HCEC 1CT (cell line): Measurements from ENCODE around the gene C19orf47.

Experiments used
- DNase-seq: peaks from one replicate; pipeline ENCODE4 v3.0.0-alpha.2; 2017

Gene C19orf47

GRCh38 chr19:40280608-40281221 is 67.5 kb downstream of the C19orf47 start:
- DNase-seq, result no peak

DNA sequence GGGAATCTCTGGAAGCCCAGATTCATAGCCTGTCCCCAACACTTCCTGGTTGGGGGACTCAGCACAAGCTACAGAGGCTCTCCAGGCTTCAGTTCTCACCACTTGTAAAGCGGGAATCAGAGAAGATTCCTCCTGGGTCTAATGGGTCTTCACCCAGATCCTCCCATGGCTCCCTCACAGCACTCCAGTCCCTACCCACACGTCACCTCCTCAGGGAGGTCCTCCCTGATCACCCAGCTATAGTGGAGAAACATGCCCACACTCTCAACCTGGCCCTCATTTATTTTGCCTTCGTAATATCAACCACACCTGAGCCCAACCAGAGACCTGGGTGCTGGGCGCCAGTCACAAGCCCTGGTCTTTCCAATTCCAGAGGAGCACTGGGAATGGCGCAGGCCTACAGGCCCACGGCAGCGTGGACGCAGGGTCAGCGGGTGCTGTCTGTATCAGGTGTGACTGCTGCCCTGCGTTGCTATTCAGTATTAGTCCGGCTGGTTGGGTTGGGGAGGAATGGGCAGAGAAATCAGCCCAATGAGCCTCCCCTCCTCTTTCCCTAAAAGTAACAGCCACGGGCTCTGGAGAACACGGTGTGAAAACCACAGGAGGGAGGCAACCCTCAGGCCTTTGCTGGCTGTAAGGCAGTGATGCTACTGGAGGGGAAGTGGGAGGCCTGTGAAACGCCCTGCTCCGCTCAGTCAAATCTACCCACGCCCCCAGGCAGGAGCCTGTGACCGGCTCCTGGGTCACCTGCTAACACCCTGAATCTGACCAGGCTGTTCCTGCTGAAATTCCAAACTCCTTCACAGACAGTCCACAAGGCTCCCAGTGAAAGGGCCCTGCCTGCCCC is 68.2 kb downstream of the C19orf47 start:
- no peak for DNase-seq

DNA sequence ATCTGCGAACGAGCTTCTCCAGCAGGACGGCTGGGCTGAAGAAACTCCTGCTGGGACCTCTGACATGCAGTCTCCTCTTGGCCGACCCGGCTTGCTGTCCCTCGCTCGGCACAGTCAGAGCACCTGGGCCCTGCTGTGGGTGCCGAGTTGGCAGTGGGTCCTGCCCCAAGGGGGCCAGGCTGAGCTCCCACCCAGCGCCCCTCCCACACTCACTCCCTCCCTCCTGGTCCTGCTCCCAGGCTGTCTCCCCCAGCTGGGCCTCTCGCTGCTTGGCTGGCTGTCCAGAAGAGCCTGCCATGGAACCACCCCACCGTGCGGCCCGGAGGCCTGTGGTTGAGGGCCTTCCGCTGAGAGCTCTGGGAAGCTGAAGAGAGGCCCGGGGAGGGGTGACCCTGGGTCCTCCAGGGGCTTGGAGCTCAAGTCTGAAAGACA is 69.1 kb downstream of the C19orf47 start:
- DNase-seq, result no peak

DNA sequence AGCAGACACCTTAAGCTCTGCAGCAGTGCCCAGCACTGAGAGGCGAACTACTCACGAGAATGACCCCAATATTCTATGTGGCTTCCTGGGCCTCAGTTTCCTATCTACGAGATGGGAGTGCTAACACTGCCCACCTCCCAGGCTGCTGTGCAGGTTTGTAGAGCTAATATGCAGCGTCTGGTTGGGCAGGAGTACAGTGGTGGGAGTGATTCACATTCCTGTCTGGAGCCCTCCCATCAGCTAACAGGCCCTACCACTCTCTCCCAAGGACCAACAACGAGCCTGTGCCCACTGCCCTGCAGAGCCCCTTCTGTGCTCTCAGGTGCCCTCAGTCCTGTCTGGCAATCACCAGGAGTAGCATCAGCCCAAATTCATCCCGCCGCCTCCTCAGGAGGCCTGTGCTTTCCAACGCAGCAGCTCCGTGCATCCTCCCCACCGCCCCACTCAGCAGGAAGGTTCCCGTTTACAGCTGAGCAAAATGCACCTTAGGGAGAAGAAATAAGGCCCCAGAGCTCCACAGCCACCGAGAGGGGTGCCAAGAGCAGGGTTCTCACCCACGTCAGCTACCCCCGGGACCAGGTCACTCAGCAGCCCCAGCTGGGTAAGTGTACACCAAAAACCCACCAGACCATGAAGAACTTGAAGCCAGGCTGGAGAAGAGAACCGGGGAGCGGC is 69.7 kb downstream of the C19orf47 start:
- no peak for DNase-seq

GRCh38 chr19:40277356-40278059 is 70.7 kb downstream of the C19orf47 start:
- no peak for DNase-seq

DNA sequence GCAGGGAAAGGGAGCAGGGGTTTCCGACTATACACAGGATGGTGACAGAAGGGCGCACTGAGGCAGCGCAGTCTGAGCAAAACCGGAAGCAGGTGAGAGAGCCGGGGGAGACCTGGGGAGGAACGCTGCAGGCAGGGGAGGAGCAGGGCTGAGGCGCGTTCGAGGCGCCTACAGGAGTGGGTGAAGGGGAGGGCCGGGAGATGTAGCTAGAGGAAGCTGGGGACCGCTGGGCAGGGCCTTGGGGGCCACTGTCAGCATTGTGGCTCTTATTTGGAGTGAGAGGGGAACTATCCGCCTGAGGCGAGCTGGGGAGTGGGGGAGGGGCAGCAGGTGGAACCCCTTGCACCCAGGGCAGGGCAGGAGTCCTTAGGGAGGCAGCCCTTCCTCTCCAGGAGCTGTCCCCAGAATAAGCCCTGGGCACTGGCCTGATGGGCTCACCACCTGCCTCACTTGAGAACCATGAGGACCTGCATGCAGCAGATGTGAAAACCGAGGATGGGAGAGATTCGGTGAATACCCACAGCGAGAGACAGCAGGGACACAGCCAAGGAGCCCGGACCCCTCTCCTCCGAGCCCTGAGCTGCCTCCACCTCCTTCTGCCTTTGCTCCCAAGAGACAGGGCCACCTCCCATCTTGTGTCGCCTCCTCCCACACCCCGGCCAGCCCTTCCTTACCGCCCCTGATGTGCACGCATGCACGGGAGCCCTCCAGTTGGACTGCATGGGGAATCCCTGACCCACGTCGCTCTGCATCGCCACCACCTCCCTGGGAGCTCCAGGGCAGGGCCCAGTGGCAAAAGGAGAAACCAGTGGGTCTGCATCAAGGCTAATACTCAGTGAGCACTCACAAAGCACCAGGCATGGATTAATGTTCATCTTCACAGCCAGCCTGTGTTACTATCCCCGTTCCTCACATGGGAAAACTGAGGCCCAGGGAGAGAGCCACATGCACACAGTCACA is 73.3 kb downstream of the C19orf47 start:
- no peak for DNase-seq

- DNase-seq, result no peak
Observed at GRCh38 chr19:40273469-40274360, 74.5 kb downstream of the C19orf47 start.

GRCh38 chr19:40272261-40272660 is 75.9 kb downstream of the C19orf47 start:
- no peak for DNase-seq

GRCh38 chr19:40271706-40272105 is 76.5 kb downstream of the C19orf47 start:
- DNase-seq, result no peak

DNA sequence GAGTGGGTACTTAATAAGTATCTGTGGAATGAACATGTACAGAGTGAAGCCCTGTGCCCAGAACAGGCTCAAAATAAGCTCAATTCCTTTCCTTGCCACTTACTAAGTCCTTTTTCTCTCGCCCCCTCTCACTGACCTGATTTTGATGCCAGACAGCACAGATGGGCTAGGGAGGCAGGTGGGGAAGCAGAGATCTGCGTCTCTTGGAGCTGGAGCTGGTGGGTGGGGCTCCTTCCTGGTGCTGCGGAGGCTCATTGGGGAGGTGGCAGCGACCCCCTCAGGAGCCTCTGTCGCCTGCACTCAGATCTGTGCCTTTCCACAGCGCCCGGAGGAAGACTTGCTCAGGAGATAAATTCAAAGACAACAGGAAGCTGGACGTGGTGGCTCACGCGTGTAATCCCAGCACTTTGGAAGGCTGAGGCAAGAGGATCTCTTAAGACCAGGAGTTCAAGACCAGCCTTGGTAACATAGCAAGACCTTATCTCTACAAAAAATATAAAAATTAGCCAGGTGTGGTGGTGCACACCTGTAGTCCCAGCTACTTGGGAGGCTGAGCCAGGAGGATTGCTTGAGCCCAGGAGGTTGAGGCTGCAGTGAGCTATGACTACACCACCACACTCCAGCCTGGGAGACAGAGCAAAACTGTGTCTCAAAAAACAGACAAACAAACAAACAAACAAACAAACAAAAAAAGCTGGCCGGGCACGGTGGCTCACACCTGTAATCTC is 77.7 kb downstream of the C19orf47 start:
- DNase-seq, result no peak
